H1 (cell line): ENCODE measurements around the gene GNAQ. TPM values are rescaled to one million over a fixed set of nuclear protein-coding genes. Genes with fewer than 3 reads are reported as not detected.

Source experiments
- EP300 ChIP-seq, 2 experiments: IDR thresholded peaks; 1 replicate in 1 of 2; 2 replicates in 1 of 2; pipeline ENCODE4 v1.6.1; 2011 to 2012; ENCODE audit warnings: low read depth in 2 of 2, low read length in 2 of 2, mild to moderate bottlenecking in 2 of 2, borderline replicate concordance in 1 of 2, inconsistent platforms in 1 of 2, moderate library complexity in 1 of 2
- HDAC2 ChIP-seq, 2 experiments: fragments of 300-600 bp in 1 of 2; sonication (generic) in 1 of 2; IDR thresholded peaks; 2 replicates each; pipeline ENCODE4 v1.6.1; 2011 to 2012; ENCODE audit warnings: low read depth in 2 of 2, low read length in 2 of 2, mild to moderate bottlenecking in 2 of 2, moderate library complexity in 2 of 2, borderline replicate concordance in 1 of 2, inconsistent platforms in 1 of 2
- HDAC6 ChIP-seq: IDR thresholded peaks from one replicate; pipeline ENCODE4 v1.7.1; 2012; ENCODE audit warnings: low read depth, mild to moderate bottlenecking, inconsistent platforms, low read length, moderate library complexity
- JUND ChIP-seq: IDR thresholded peaks from 2 replicates; pipeline ENCODE4 v1.6.1; 2011; ENCODE audit warnings: mild to moderate bottlenecking, improper control_type of control experiment, low read length
- KDM4A ChIP-seq: IDR thresholded peaks from one replicate; pipeline ENCODE4 v1.7.1; 2012; ENCODE audit warnings: low read depth, mild to moderate bottlenecking, moderate library complexity, low read length, inconsistent platforms; ENCODE audit not compliant: severe bottlenecking
- SP2 ChIP-seq: IDR thresholded peaks from 2 replicates; pipeline ENCODE4 v1.6.1; 2012; ENCODE audit warnings: mild to moderate bottlenecking, low read length, inconsistent platforms
- SP4 ChIP-seq: IDR thresholded peaks from 2 replicates; pipeline ENCODE4 v1.6.1; 2012; ENCODE audit warnings: low read length, inconsistent platforms
- TAF1 ChIP-seq: IDR thresholded peaks from 2 replicates; pipeline ENCODE4 v1.6.1; 2011; ENCODE audit warnings: mild to moderate bottlenecking, low read depth, low read length
- polyA plus RNA-seq, 7 experiments: library from polyadenylated mRNA; depleted of rRNA in 3 of 7; stranded (reverse) in 5 of 7; unstranded in 2 of 7; fragments of >200 nt in 5 of 7; fragments of 200-250 nt in 2 of 7; gene quantifications; 1 replicate in 5 of 7; 2 replicates in 1 of 7; 4 replicates in 1 of 7; pipeline versions ENCODE4 v1.2.1 to v1.2.3, GENCODE V29; 2011 to 2013; ENCODE audit warnings: missing spikeins in 2 of 7, mixed read lengths in 2 of 7
- total RNA-seq: library from RNA; stranded (reverse); fragmentation: NEBNext Ultra II Directional; extraction: Animal tissue kit (Norgen Biotek cat#: 25700); gene quantifications from 2 replicates; pipeline ENCODE4 v1.2.1, GENCODE V29; 2021

The GNAQ gene
- total and polyA plus RNA-seq, 2 of the 8 experiments (the other 6 are each of a cell fraction or from before 2014, with no cell fraction given), result 22.8 to 63.8 TPM

GRCh38 chr9:78029551-78030295, 1.9 kb downstream of the GNAQ start (continued):
- TF ChIP-seq HDAC2 (IDR thresholded peaks at IDR 0.05; ENCODE audit: borderline replicate concordance in 1 of 2, low read depth in 2 of 2, low read length in 2 of 2) (no peak), SP2 (no peak), SP4 (no peak), EP300 (IDR thresholded peaks at IDR 0.05; ENCODE audit: borderline replicate concordance in 1 of 2, low read depth in 2 of 2, low read length in 2 of 2) (no peak), JUND (no peak), KDM4A (no peak), HDAC6 (no peak), TAF1 (no peak)
